CD4-positive, alpha-beta T cell treated with Interleukin-15 for 4 hours (primary cell): ENCODE data around the gene LSM7.

Experiments used
- DNase-seq: peaks from one replicate; pipeline ENCODE4 v3.0.0-alpha.2; 2020; ENCODE audit warnings: low spot score

LSM7 gene

GRCh38 chr19:2276429-2276986 is 51.9 kb downstream of the LSM7 start:
- no peak for DNase-seq

DNA sequence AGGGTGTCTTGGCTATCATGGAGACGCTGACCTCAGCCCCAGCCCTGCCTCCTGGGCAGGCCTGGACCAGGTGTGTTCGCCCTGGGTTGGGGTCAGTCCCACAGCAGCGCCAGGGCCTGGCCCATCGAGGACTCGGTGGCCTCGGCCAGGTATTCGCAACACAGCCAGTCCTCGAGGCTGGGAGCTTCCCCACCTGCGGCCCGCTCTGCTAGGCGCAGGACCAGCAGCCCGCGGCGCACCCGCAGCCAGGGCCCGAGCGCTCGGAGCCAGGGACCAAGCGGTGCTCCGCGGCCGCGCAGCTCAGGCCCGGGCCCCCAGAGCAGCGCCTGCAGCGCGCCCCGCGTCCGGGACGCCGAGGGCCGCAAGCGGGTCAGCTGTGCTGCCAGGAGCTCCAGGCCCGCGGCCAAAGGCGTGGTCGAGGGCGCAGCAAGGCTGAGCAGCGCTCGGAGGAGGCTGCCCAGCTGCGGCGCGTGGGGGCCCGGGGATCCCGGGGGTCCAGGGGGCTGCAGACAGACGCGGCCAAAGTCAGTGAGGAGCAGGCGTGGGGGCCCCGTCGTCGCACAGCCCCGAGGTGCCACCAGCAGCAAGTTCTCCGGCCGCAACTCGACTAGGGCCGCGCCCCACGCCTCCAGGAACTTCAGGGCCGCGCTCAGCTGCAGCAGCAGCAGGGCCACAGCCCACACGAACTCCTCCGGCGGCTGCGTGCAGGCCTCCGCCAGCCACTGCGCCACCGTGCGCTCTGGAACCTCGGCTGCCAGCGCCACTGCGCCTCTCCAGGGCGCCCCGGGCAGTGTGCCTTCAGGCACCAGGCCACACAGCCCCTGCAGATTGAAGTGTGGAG is 52.6 kb downstream of the LSM7 start:
- DNase-seq, result no peak

DNA sequence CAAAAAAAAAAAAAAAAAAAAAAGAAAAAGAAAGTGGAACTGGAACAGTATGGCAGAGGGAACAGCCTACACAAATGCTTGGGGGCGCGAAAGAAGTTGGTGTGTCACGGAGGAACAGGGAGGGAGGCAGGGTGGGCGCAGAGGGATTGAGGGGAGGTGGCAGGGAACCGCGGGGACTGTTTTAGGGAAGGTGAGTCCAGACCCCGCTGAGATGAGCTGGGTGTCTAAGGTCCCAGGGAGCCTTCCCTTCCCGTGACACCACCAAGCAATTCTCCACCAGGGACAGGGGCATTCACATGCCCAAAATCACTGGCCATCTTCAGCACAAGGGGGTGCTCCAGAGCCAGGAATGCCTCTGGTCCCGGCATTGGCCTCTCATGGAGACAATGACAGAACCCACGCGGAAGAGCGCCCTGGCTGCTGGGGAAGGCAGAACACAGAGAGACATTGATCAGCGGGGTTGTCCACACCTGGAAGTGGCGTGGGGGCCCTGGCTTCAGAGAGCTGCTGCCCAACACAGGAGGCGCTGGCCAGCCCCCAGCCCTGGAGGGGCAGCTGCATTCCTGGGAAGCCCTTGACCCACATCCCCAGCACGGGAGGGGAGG is 53.4 kb downstream of the LSM7 start:
- peak; percentile 40 for DNase-seq

DNA sequence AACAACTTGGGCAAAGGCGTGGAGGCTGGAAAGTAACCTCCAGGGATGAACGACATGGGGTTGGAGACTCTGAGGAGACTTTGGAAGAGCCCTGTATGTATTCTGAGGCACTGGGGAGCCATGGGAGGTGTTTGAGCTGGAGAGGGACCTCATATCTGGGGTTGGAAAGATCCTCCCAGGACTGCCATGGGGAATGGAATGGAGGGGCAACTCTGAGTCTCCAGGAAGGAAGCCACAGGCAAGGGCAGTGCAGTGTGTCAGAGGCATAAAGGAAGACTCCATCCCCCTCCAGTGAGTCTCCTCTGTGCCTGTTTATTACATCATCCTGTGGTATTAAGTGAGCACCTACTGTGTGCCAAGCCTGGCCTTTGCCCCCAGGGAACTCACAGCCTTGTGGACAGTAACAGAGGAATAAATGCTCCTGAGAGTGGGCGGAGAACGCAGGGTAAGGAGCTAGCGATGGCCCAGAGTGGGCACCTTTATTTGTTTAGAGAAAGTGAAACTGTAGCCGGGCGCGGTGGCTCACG is 54.1 kb downstream of the LSM7 start:
- no peak for DNase-seq

- peak; percentile 73 for DNase-seq
Observed at GRCh38 chr19:2273356-2274184, 54.8 kb downstream of the LSM7 start.
